ENCODE measurements around the gene DNAH8. TPM values are rescaled to one million over a fixed set of nuclear protein-coding genes. Genes with fewer than 3 reads are reported as not detected.

The DNAH8 gene
- total and polyA plus RNA-seq, 11 donors = 0.02 to 0.50 (median 0.02) TPM; not detected in 8

DNA sequence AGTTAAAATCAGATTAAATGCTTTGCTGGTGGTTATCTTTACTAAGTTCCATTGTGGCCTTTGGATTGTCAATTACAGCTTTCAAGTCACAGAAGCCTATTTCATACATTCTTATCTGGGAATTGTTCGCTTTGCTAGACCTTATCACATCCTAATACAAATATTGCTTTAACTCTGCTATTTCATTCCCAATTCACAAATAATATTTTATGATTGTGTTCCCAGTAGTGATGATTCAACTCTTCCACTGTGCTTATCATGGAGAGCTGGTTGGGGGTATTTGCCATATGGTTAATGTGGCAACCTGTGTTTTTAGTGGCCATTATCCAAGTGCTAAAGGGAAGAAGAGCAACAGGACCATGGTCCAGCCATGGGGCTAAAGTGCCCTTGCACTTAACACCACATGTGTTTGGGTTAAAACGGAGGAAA lies 260.5 kb downstream of the DNAH8 start:
- TF ChIP-seq, protein P1, sequence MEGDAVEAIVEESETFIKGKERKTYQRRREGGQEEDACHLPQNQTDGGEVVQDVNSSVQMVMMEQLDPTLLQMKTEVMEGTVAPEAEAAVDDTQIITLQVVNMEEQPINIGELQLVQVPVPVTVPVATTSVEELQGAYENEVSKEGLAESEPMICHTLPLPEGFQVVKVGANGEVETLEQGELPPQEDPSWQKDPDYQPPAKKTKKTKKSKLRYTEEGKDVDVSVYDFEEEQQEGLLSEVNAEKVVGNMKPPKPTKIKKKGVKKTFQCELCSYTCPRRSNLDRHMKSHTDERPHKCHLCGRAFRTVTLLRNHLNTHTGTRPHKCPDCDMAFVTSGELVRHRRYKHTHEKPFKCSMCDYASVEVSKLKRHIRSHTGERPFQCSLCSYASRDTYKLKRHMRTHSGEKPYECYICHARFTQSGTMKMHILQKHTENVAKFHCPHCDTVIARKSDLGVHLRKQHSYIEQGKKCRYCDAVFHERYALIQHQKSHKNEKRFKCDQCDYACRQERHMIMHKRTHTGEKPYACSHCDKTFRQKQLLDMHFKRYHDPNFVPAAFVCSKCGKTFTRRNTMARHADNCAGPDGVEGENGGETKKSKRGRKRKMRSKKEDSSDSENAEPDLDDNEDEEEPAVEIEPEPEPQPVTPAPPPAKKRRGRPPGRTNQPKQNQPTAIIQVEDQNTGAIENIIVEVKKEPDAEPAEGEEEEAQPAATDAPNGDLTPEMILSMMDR (IDR thresholded peaks at IDR 0.05) = no peak
- no peak for TF ChIP-seq POLR2A (IDR thresholded peaks at IDR 0.05)
- H3K4me3 ChIP-seq = no peak overlapping the region
- intact Hi-C loops (cut with DNase I) = loop anchor here in 2 of 10 donors (2.0 to 10.0 kb wide), 3 partner anchors 109 to 327 kb away; no protein-coding TSS in a partner anchor
- peaks cover 0 to 7% (median 0%) of the 10 kb centered on the region in 12 donors for H3K4me1 ChIP-seq
- no peaks in the 10 kb centered on the region for H3K36me3 ChIP-seq
- DNase-seq (no peak), ATAC-seq (no peak)
- no peaks in the 10 kb centered on the region for H3K9me3 ChIP-seq
- WGBS, 4 donors = 47 to 60% (median 53%) methylated on average over 2 of the region's 2 CpGs
- H3K27me3 ChIP-seq = peaks cover 0 to 32% (median 2%) of the 10 kb centered on the region in 9 donors
- H3K27ac ChIP-seq = no peak overlapping the region

DNA sequence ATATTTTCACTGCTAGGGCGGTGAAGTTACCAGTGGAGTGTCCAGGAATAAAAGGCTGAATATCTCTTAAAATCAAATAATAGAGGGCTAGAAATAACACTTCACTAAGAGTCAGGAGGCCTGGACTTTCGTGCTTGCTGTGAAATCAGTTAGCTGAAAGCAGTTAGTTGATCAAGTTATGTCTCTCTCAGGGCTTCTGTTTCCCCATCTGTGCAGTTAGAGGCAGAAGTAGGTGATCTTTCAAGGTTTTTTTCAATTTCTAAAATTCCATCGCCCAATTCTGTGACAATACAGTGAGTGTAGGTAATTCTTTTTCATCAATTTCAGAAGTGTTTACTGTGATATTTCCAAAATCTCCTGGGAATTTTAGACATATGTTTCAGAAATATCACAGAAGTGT lies 260.9 kb downstream of the DNAH8 start:
- peaks cover 0 to 32% (median 2%) of the 10 kb centered on the region in 9 donors for H3K27me3 ChIP-seq
- DNase-seq (no peak), ATAC-seq (no peak)
- 65 to 78% (median 73%) methylated on average over 3 of the region's 3 CpGs for WGBS, 4 donors
- no peak overlapping the region for H3K4me3 ChIP-seq
- TF ChIP-seq, protein P1 (IDR thresholded peaks at IDR 0.05) = no peak
- no peak for TF ChIP-seq POLR2A (IDR thresholded peaks at IDR 0.05)
- H3K36me3 ChIP-seq = no peaks in the 10 kb centered on the region
- H3K9me3 ChIP-seq = no peaks in the 10 kb centered on the region
- intact Hi-C loops (cut with DNase I) = loop anchor here in 2 of 10 donors (10.0 kb wide), 2 partner anchors 109 to 189 kb away; no protein-coding TSS in a partner anchor
- peaks cover 0 to 7% (median 0%) of the 10 kb centered on the region in 12 donors for H3K4me1 ChIP-seq
- no peak overlapping the region for H3K27ac ChIP-seq

DNA sequence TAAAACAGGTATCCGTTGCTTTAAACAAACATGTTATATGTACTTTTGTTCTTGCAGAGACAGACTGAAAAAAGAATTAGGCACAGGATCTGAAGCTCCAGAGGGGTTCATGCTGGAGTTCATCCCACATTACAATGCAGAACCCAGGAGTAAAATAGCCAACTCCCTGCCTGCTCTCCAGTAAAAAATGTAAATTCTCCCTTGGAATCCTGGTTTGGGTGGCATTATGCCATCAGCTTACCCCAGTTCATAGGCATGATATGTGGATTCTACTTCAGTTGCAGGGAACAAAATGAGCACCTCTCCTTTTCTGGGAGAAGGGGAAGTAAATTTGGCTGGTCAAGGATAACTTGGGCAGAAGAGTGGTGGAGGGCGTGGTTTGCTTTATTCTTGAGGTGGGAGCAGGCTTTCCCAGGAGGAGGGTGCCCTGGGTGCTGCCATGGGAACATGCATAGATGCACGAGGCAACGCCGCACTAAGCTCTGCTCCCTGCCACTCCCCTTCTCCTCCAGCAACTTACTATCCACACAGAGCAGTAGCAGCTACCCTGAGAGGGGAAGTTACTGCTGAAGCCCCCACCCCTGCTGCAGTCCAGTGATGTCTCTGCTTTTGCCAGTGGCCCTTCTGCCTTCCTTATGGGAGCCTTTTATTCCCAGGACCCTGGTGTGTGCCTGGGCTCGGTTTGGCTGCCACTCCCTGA lies 261.8 kb downstream of the DNAH8 start:
- ATAC-seq (no peak), DNase-seq (no peak)
- Histone ChIP-seq H3K27me3 (peaks cover 0 to 36% (median 2%) of the 10 kb centered on the region in 9 donors), H3K4me3 (no peak overlapping the region), H3K9me3 (no peaks in the 10 kb centered on the region), H3K27ac (no peak overlapping the region), H3K4me1 (peaks cover 0 to 7% (median 0%) of the 10 kb centered on the region in 12 donors), H3K36me3 (no peaks in the 10 kb centered on the region)
- intact Hi-C loops (cut with DNase I) = loop anchor here in 2 of 10 donors (10.0 kb wide), 2 partner anchors 108 to 188 kb away; no protein-coding TSS in a partner anchor
- no peak for TF ChIP-seq POLR2A (IDR thresholded peaks at IDR 0.05)
- TF ChIP-seq, protein P1 (IDR thresholded peaks at IDR 0.05) = no peak
- WGBS, 4 donors = 65 to 83% (median 72%) methylated on average over 6 of the region's 6 CpGs

DNA sequence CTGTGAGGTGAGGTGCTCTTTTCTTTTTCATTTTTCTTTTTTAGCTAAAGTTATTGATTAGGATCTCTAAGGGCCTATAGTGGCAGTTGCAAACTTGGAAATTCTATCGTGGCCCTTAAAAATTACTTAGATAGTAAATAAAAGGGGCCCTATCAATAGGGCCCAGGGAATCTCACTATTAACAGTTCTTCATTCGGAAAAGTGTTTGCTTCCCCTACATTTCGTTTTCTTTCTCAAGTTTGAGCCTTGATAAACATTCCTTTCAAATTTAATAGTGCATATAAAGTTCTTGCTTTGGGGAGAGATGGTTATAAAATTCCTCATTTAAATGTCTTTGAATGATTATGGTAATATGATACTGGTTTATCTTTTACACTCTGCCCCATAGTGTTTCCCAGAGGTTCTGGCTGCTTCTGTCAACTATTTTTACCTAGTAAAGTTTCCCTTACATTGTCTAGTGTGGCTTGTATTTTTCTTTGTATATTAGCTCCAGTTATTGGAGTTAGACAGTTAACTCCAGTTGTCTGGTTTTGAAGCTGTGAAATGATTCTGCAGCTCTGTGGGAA lies 263.1 kb downstream of the DNAH8 start:
- Histone ChIP-seq H3K27me3 (peaks cover 0 to 46% (median 5%) of the 10 kb centered on the region in 9 donors), H3K4me3 (no peak overlapping the region), H3K9me3 (no peaks in the 10 kb centered on the region), H3K27ac (no peak overlapping the region), H3K4me1 (peaks cover 0 to 7% (median 0%) of the 10 kb centered on the region in 12 donors), H3K36me3 (no peaks in the 10 kb centered on the region)
- 67 to 75% (median 71%) methylated on average over 3 of the region's 3 CpGs for WGBS, 4 donors
- DNase-seq (no peak), ATAC-seq (no peak)
- no peak for TF ChIP-seq POLR2A (IDR thresholded peaks at IDR 0.05)
- TF ChIP-seq, protein P1 (IDR thresholded peaks at IDR 0.05) = no peak
- intact Hi-C loops (cut with DNase I) = loop anchor here in 2 of 10 donors (10.0 kb wide), 2 partner anchors 107 to 187 kb away; no protein-coding TSS in a partner anchor
